HepG2 (cell line): ENCODE measurements around the gene KCTD21. TPM values are rescaled to one million over a fixed set of nuclear protein-coding genes. Genes with fewer than 3 reads are reported as not detected.

ENCODE experiments used
- ATAC-seq: fragments of 200-7000 bp; cut with Tn5 transposase; 3 replicates; pipeline ENCODE4 v1.9.1; 2020; ENCODE audit warnings: mild to moderate bottlenecking, moderate library complexity
- BruUV-seq: library from RNA; stranded (reverse); fragments of 400-500 nt; replicated peaks from 2 replicates; lab custom pipeline; 2021; lab: Mats Ljungman, UMichigan
- CTCF ChIA-PET: fragments of 300-600 bp; formaldehyde crosslinking; extraction: SDS; loops from one replicate; lab custom pipeline; 2021; ENCODE audit warnings: low total read pairs, inconsistent platforms, low intra/inter-chr PET ratio; lab: Yijun Ruan, JAX
- POLR2A ChIA-PET: fragments of 350-600 bp; sonication (Branson Sonifier 250); formaldehyde crosslinking; loops from one replicate; lab custom pipeline; 2020; ENCODE audit warnings: antibody characterized with exemption, inconsistent platforms; lab: Yijun Ruan, JAX
- DNase-seq: peaks from one replicate; pipeline ENCODE4 v3.0.0-alpha.2; 2015; ENCODE audit warnings: low spot score
- FAIRE-seq: peaks from 3 replicates; lab custom pipeline; 2011; peaks lifted over from hg19 to GRCh38; lab: Jason Lieb, UNC
- H2AFZ ChIP-seq: one replicate; pipeline ENCODE4 v1.6.1; 2011; ENCODE audit warnings: low read length, inconsistent platforms
- H3K27ac ChIP-seq: fragments of 300-600 bp; 3 replicates; pipeline ENCODE4 v1.8.0; 2011; ENCODE audit warnings: mixed run types, mild to moderate bottlenecking, mixed read lengths, low read length, inconsistent platforms; ENCODE audit not compliant: insufficient read depth; ENCODE audit errors: extremely low read length
- H3K27me3 ChIP-seq, 2 experiments: fragments of 200-600 bp in 1 of 2; 2 replicates in 1 of 2; 3 replicates in 1 of 2; pipeline versions ENCODE4 v1.6.0 to v1.8.0; 2011; ENCODE audit warnings: low read length in 2 of 2, mild to moderate bottlenecking in 2 of 2, moderate library complexity in 2 of 2, inconsistent platforms in 1 of 2; ENCODE audit not compliant: insufficient read depth in 2 of 2, control insufficient read depth in 1 of 2
- H3K36me3 ChIP-seq, 2 experiments: fragments of 200-600 bp in 1 of 2; replicated peaks in 1 of 2; 2 replicates in 1 of 2; 3 replicates in 1 of 2; pipeline versions ENCODE4 v1.5.1 to v1.8.0; 2011; ENCODE audit warnings: low read length in 2 of 2, inconsistent platforms in 1 of 2; ENCODE audit not compliant: insufficient read depth in 2 of 2, control insufficient read depth in 1 of 2
- H3K4me1 ChIP-seq: 2 replicates; pipeline ENCODE4 v1.5.1; 2012; ENCODE audit warnings: low read length, inconsistent platforms; ENCODE audit not compliant: insufficient read depth
- H3K4me2 ChIP-seq: 2 replicates; pipeline ENCODE4 v1.6.0; 2011; ENCODE audit warnings: low read depth, low read length, inconsistent platforms
- H3K4me3 ChIP-seq, 3 experiments: fragments of 200-600 bp in 1 of 3; sonication (generic), shearing (Covaris generic) in 1 of 3; replicated peaks in 1 of 3; 2 replicates each; pipeline ENCODE4 v1.5.1; 2011 to 2016; ENCODE audit warnings: low read length in 3 of 3, inconsistent platforms in 2 of 3, low read depth in 2 of 3, mild to moderate bottlenecking in 2 of 3, control low read depth in 1 of 3, mixed read lengths in 1 of 3; ENCODE audit not compliant: insufficient read depth in 1 of 3
- H3K79me2 ChIP-seq: one replicate; pipeline ENCODE4 v1.6.1; 2011; ENCODE audit warnings: low read length, inconsistent platforms; ENCODE audit not compliant: insufficient read depth
- H3K9ac ChIP-seq: 2 replicates; pipeline ENCODE4 v1.6.0; 2011; ENCODE audit warnings: mild to moderate bottlenecking, low read depth, low read length, inconsistent platforms; ENCODE audit not compliant: insufficient read depth
- H3K9me3 ChIP-seq: 2 replicates; pipeline ENCODE4 v1.5.1; 2012; ENCODE audit warnings: mild to moderate bottlenecking, low read length
- H4K20me1 ChIP-seq: 2 replicates; pipeline ENCODE4 v1.6.0; 2011; ENCODE audit warnings: inconsistent platforms, mild to moderate bottlenecking, low read length, moderate library complexity; ENCODE audit not compliant: insufficient read depth
- GZF1 ChIP-seq: sonication (generic); formaldehyde crosslinking; IDR thresholded peaks from 2 replicates; pipeline ENCODE4 v1.5.1; 2020; ENCODE audit warnings: mild to moderate bottlenecking, missing genetic modification reagents
- MED13 ChIP-seq: sonication (generic); formaldehyde crosslinking; IDR thresholded peaks from 2 replicates; pipeline ENCODE4 v1.5.0; 2020; ENCODE audit warnings: missing genetic modification reagents
- MEF2D ChIP-seq: sonication (generic); formaldehyde crosslinking; IDR thresholded peaks from 2 replicates; pipeline ENCODE4 v1.5.1; 2020; ENCODE audit warnings: mild to moderate bottlenecking, missing genetic modification reagents
- NFATC3 ChIP-seq: sonication (generic); formaldehyde crosslinking; IDR thresholded peaks from 2 replicates; pipeline ENCODE4 v1.5.1; 2020; ENCODE audit warnings: mild to moderate bottlenecking, missing genetic modification reagents
- SMAD3 ChIP-seq: sonication (generic); formaldehyde crosslinking; IDR thresholded peaks from 2 replicates; pipeline ENCODE4 v1.4.0; 2020; ENCODE audit warnings: missing genetic modification reagents
- SMAD9 ChIP-seq: sonication (generic); formaldehyde crosslinking; IDR thresholded peaks from 2 replicates; pipeline ENCODE4 v1.5.1; 2020; ENCODE audit warnings: mild to moderate bottlenecking, missing genetic modification reagents
- SRSF9 ChIP-seq: fragments of 200-400 bp; formaldehyde crosslinking; IDR thresholded peaks from 2 replicates; pipeline ENCODE4 v1.6.1; 2018; ENCODE audit warnings: borderline replicate concordance, mild to moderate bottlenecking, low read depth, low read length; ENCODE audit not compliant: insufficient read depth, poor library complexity, severe bottlenecking
- THAP11 ChIP-seq: IDR thresholded peaks from 2 replicates; pipeline ENCODE4 v1.6.1; 2016; ENCODE audit warnings: missing biosample characterization, missing genetic modification reagents
- XBP1 ChIP-seq: sonication (generic); formaldehyde crosslinking; IDR thresholded peaks from 2 replicates; pipeline ENCODE4 v1.5.0; 2020; ENCODE audit warnings: missing genetic modification reagents
- ZFP41 ChIP-seq: sonication (generic); formaldehyde crosslinking; IDR thresholded peaks from 2 replicates; pipeline ENCODE4 v1.4.0; 2020; ENCODE audit warnings: mild to moderate bottlenecking, missing genetic modification reagents, borderline replicate concordance
- ZNF232 ChIP-seq: sonication (generic); formaldehyde crosslinking; IDR thresholded peaks from 2 replicates; pipeline ENCODE4 v1.4.0; 2020; ENCODE audit warnings: missing genetic modification reagents, borderline replicate concordance
- ZNF468 ChIP-seq: sonication (generic); formaldehyde crosslinking; IDR thresholded peaks from 2 replicates; pipeline ENCODE4 v1.8.0; 2022; ENCODE audit warnings: mild to moderate bottlenecking, moderate library complexity, missing genetic modification reagents
- WGBS: methylation state at CpG from one replicate; pipeline ENCODE4 v1.1.6; 2017; ENCODE audit warnings: low lambda C conversion rate; 5-methylcytosine and 5-hydroxymethylcytosine counted together
- in situ Hi-C: cut with HindIII; loops from 2 replicates; pipeline ENCODE4 v1.10.0; 2017; ENCODE audit warnings: low pct_unique_long_range_greater_than_20kb; ENCODE audit not compliant: extremely low pct_ligation_motif_present
- intact Hi-C: fragments of 100-400 bp; cut with micrococcal nuclease; formaldehyde crosslinking; loops from one replicate; pipeline ENCODE4 v1.10.0; 2022; ENCODE audit not compliant: unreplicated experiment
- polyA plus RNA-seq, 8 experiments: library from polyadenylated mRNA; depleted of rRNA in 3 of 8; stranded (reverse) in 7 of 8; unstranded in 1 of 8; fragments of >200 nt; fragmentation: Illumina TruSeq in 4 of 8; extraction: Trizol in 4 of 8; gene quantifications; 2 replicates each; pipeline versions ENCODE4 v1.2.1 to v1.2.3, GENCODE V29; 2011 to 2016; ENCODE audit warnings: low read depth in 4 of 8, missing spikeins in 1 of 8, mixed read lengths in 1 of 8; ENCODE audit not compliant: insufficient read depth in 1 of 8
- total RNA-seq, 5 experiments: library from RNA; depleted of rRNA; stranded (reverse); fragments of >200 nt; fragmentation: Illumina TruSeq; extraction: Trizol; gene quantifications; 2 replicates each; pipeline ENCODE4 v1.2.3, GENCODE V29; 2016; ENCODE audit warnings: low read depth in 1 of 5
- TF ChIP-seq, protein P1 (sequence below): IDR thresholded peaks from 2 replicates; pipeline ENCODE4 v1.6.1; 2016; ENCODE audit warnings: missing genetic modification reagents, missing compliant biosample characterization
- TF ChIP-seq, protein P2 (sequence below), 2 experiments: fragments of 450-650 bp in 1 of 2; sonication (generic) in 1 of 2; formaldehyde crosslinking; IDR thresholded peaks; 2 replicates each; pipeline versions ENCODE4 v1.5.0 to v1.8.0; 2020 to 2022; ENCODE audit warnings: mild to moderate bottlenecking in 1 of 2, missing genetic modification reagents in 1 of 2
- TF ChIP-seq, protein P3 (sequence below): sonication (generic); formaldehyde crosslinking; IDR thresholded peaks from 2 replicates; pipeline ENCODE4 v1.4.0; 2020; ENCODE audit warnings: low read depth, mild to moderate bottlenecking, missing genetic modification reagents
- TF ChIP-seq, protein P4 (sequence below): sonication (generic); formaldehyde crosslinking; IDR thresholded peaks from 2 replicates; pipeline ENCODE4 v1.8.1; 2023; ENCODE audit warnings: mild to moderate bottlenecking, missing genetic modification reagents, borderline replicate concordance
- TF ChIP-seq, protein P5 (sequence below): IDR thresholded peaks from 2 replicates; pipeline ENCODE4 v1.6.1; 2016; ENCODE audit warnings: low read depth, control low read depth

The KCTD21 gene
- total and polyA plus RNA-seq, 2 of the 13 experiments (the other 11 are each of a cell fraction or from before 2014, with no cell fraction given): 3.1 to 13.5 TPM

DNA sequence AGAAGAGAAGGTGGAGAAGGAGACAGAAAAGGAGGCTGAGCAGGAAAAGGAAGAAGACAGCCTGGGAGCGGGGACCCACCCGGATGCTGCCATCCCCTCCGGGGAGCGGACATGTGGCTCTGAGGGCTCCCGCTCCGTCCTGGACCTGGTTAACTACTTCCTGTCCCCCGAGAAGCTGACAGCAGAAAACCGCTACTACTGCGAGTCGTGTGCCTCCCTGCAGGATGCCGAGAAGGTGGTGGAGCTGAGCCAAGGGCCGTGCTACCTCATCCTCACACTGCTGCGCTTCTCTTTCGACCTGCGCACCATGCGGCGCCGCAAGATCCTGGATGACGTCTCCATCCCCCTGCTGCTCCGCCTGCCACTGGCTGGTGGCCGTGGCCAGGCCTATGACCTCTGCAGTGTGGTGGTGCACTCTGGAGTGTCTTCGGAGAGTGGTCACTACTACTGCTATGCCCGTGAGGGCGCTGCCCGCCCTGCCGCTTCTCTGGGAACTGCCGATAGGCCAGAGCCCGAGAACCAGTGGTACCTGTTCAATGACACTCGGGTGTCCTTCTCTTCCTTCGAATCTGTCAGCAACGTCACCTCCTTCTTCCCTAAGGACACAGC lies 21.7 kb upstream of the KCTD21 start (continued):
- TF ChIP-seq GZF1 (CRISPR knock-in tag): no peak
- TF ChIP-seq ZNF468 (CRISPR knock-in tag): no peak

DNA sequence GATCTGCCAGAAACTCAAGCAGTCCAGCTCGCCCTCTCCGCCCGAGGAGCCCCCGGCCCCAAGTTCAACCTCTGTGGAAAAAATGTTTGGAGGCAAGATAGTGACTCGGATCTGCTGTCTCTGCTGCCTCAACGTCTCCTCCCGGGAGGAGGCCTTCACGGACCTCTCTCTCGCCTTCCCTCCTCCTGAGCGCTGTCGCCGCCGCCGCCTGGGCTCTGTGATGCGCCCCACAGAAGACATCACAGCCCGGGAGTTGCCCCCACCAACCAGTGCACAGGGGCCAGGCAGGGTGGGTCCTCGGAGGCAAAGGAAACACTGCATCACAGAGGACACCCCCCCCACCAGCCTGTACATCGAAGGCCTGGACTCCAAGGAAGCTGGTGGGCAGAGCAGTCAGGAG lies 21.1 kb upstream of the KCTD21 start:
- CTCF ChIA-PET: no interaction called here
- POLR2A ChIA-PET: no interaction called here
- ATAC-seq (no peak), FAIRE-seq (no peak), DNase-seq (no peak)
- Histone ChIP-seq H2AFZ (no peak overlapping the region), H3K4me3 (no peak overlapping the region), H3K79me2 (no peaks in the 10 kb centered on the region), H4K20me1 (no peaks in the 10 kb centered on the region), H3K9ac (no peak overlapping the region), H3K27ac (no peak overlapping the region), H3K9me3 (no peaks in the 10 kb centered on the region), H3K4me1 (peaks cover 21% of the 10 kb centered on the region), H3K36me3 (peaks cover 11 to 34% of the 10 kb centered on the region in 2 experiments; a peak in 3 of 5 replicates), H3K27me3 (no peaks in the 10 kb centered on the region), H3K4me2 (no peak overlapping the region)
- intact Hi-C loops (no loop called here), in situ Hi-C loops (no loop called here)
- WGBS: 97% methylated on average over 18 of the region's 18 CpGs
- no peak for TF ChIP-seq SMAD9 (CRISPR knock-in tag)
- TF ChIP-seq THAP11 (CRISPR knock-in tag): no peak
- TF ChIP-seq, protein P1, sequence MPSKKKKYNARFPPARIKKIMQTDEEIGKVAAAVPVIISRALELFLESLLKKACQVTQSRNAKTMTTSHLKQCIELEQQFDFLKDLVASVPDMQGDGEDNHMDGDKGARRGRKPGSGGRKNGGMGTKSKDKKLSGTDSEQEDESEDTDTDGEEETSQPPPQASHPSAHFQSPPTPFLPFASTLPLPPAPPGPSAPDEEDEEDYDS (CRISPR knock-in tag): no peak
- no peak for TF ChIP-seq SMAD3 (CRISPR knock-in tag)
- TF ChIP-seq SRSF9: no peak
- TF ChIP-seq, protein P2, sequence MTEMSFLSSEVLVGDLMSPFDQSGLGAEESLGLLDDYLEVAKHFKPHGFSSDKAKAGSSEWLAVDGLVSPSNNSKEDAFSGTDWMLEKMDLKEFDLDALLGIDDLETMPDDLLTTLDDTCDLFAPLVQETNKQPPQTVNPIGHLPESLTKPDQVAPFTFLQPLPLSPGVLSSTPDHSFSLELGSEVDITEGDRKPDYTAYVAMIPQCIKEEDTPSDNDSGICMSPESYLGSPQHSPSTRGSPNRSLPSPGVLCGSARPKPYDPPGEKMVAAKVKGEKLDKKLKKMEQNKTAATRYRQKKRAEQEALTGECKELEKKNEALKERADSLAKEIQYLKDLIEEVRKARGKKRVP (CRISPR knock-in tag; IDR thresholded peaks at IDR 0.05): no peak
- no peak for TF ChIP-seq ZFP41
- no peak for TF ChIP-seq MEF2D
- TF ChIP-seq ZNF468 (CRISPR knock-in tag): no peak
- TF ChIP-seq, protein P3, sequence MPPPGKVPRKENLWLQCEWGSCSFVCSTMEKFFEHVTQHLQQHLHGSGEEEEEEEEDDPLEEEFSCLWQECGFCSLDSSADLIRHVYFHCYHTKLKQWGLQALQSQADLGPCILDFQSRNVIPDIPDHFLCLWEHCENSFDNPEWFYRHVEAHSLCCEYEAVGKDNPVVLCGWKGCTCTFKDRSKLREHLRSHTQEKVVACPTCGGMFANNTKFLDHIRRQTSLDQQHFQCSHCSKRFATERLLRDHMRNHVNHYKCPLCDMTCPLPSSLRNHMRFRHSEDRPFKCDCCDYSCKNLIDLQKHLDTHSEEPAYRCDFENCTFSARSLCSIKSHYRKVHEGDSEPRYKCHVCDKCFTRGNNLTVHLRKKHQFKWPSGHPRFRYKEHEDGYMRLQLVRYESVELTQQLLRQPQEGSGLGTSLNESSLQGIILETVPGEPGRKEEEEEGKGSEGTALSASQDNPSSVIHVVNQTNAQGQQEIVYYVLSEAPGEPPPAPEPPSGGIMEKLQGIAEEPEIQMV (CRISPR knock-in tag): no peak
- TF ChIP-seq, protein P4, sequence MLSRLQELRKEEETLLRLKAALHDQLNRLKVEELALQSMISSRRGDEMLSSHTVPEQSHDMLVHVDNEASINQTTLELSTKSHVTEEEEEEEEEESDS (CRISPR knock-in tag): no peak
- no peak for TF ChIP-seq NFATC3
- TF ChIP-seq MED13 (CRISPR knock-in tag): no peak
- no peak for TF ChIP-seq ZNF232 (CRISPR knock-in tag)
- TF ChIP-seq XBP1: no peak
- TF ChIP-seq, protein P5, sequence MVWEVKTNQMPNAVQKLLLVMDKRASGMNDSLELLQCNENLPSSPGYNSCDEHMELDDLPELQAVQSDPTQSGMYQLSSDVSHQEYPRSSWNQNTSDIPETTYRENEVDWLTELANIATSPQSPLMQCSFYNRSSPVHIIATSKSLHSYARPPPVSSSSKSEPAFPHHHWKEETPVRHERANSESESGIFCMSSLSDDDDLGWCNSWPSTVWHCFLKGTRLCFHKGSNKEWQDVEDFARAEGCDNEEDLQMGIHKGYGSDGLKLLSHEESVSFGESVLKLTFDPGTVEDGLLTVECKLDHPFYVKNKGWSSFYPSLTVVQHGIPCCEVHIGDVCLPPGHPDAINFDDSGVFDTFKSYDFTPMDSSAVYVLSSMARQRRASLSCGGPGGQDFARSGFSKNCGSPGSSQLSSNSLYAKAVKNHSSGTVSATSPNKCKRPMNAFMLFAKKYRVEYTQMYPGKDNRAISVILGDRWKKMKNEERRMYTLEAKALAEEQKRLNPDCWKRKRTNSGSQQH (CRISPR knock-in tag): no peak
- no TSS peak for BruUV-seq
